DOHH2 (cell line): Measurements from ENCODE around the gene NAT10.

Experiments
- EZH2phosphoT487 ChIP-seq: fragments of 200-600 bp; sonication (generic); IDR thresholded peaks from 2 replicates; pipeline ENCODE4 v1.6.1; 2017; ENCODE audit warnings: borderline replicate concordance, mild to moderate bottlenecking, antibody characterized with exemption, low read length, moderate library complexity, mixed read lengths
- TF ChIP-seq, protein P1 (sequence below): fragments of 200-600 bp; sonication (generic); IDR thresholded peaks from one replicate; pipeline ENCODE4 v1.5.1; 2014; ENCODE audit warnings: antibody characterized with exemption, mild to moderate bottlenecking, low read depth, low read length; ENCODE audit not compliant: poor library complexity, severe bottlenecking

DNA sequence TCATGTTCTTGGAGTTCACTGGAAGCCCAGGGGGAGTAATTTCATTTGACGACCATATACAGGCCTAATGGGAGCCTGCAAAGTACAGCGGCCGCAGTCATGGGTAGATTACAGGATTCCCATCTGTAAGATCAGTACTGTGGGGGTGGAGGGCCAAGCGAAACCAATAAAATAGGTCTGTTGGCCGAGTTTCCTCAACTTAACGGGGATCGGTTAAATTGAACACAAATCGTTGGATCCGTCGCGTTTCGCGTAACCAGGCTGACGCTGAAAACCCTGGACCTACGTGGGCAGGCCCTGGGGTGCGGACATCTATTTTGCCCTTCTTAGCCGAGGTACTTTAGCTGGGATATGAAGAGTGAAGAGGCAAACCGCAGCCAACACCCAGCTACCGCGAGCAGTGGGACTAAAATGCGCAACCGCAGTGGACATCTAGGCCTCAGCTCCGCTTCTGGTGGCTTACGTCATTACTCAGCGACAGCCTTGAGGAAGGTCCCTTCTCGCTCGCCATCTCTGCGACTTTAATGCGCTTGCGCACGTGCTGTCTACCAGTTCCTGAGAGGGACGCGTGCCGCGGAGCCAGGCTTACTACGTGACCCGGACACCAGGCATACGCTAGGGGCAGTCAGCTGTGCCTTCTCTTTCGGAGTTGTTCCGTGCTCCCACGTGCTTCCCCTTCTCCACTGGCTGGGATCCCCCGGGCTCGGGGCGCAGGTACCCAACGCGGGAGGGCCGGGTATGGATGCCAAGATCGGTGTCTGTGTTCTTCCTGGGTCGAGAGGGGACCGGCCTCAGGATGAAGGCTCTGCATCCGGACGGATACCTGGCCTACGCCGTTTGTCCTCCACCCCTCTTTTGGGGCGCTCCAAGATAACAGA, at the start of gene NAT10:
- TF ChIP-seq, protein P1, sequence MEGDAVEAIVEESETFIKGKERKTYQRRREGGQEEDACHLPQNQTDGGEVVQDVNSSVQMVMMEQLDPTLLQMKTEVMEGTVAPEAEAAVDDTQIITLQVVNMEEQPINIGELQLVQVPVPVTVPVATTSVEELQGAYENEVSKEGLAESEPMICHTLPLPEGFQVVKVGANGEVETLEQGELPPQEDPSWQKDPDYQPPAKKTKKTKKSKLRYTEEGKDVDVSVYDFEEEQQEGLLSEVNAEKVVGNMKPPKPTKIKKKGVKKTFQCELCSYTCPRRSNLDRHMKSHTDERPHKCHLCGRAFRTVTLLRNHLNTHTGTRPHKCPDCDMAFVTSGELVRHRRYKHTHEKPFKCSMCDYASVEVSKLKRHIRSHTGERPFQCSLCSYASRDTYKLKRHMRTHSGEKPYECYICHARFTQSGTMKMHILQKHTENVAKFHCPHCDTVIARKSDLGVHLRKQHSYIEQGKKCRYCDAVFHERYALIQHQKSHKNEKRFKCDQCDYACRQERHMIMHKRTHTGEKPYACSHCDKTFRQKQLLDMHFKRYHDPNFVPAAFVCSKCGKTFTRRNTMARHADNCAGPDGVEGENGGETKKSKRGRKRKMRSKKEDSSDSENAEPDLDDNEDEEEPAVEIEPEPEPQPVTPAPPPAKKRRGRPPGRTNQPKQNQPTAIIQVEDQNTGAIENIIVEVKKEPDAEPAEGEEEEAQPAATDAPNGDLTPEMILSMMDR: no peak
- TF ChIP-seq EZH2phosphoT487: no peak
